OCI-LY3 (cell line): ENCODE measurements around the gene LTBP4.

Experiments used
- H2AFZ ChIP-seq: fragments of 200-600, 300-600 bp; shearing (Covaris generic); 2 replicates; pipeline ENCODE4 v1.6.0; 2014; ENCODE audit warnings: antibody characterized with exemption, low read depth, low read length
- H3K27ac ChIP-seq: fragments of 200-600, 300-600 bp; sonication (generic); 2 replicates; pipeline ENCODE4 v1.5.1; 2014; ENCODE audit warnings: mild to moderate bottlenecking, low read length, moderate library complexity, mixed read lengths
- H3K27me3 ChIP-seq: fragments of 200-600, 300-600 bp; sonication (generic); 2 replicates; pipeline ENCODE4 v1.6.1; 2014; ENCODE audit warnings: low read depth, low read length, mixed read lengths
- H3K36me3 ChIP-seq: fragments of 200-600, 300-600 bp; sonication (generic); replicated peaks from 2 replicates; pipeline ENCODE3; 2014; ENCODE audit warnings: low read depth, low read length, mixed read lengths
- H3K4me1 ChIP-seq: fragments of 300-600, 200-600 bp; sonication (generic); 2 replicates; pipeline ENCODE4 v1.6.1; 2014; ENCODE audit warnings: low read length, mixed read lengths
- H3K4me2 ChIP-seq: fragments of 200-600, 300-600 bp; sonication (generic); 2 replicates; pipeline ENCODE4 v1.6.1; 2014; ENCODE audit warnings: low read length, mixed read lengths
- H3K4me3 ChIP-seq: fragments of 300-600, 200-600 bp; sonication (generic); 2 replicates; pipeline ENCODE4 v1.5.1; 2014; ENCODE audit warnings: antibody characterized with exemption, mild to moderate bottlenecking, low read length, moderate library complexity
- H3K79me2 ChIP-seq: fragments of 300-600, 200-600 bp; shearing (Covaris generic); 2 replicates; pipeline ENCODE4 v1.6.1; 2014; ENCODE audit warnings: mild to moderate bottlenecking, low read length, mixed read lengths
- H3K9ac ChIP-seq: fragments of 300-600, 200-600 bp; shearing (Covaris generic); 2 replicates; pipeline ENCODE4 v1.6.0; 2014; ENCODE audit warnings: mild to moderate bottlenecking, low read length, moderate library complexity
- H3K9me3 ChIP-seq: fragments of 200-600, 300-600 bp; shearing (Covaris generic); 2 replicates; pipeline ENCODE4 v1.6.1; 2014; ENCODE audit warnings: low read length, mixed read lengths; ENCODE audit not compliant: insufficient read depth
- H4K20me1 ChIP-seq: fragments of 200-600, 300-600 bp; sonication (generic); 2 replicates; pipeline ENCODE4 v1.6.1; 2016; ENCODE audit warnings: low read length, mixed read lengths; ENCODE audit not compliant: insufficient read depth
- CTCF ChIP-seq: fragments of 200-600, 300-600 bp; sonication (generic); IDR thresholded peaks from 2 replicates; pipeline ENCODE4 v1.5.1; 2014; ENCODE audit warnings: antibody characterized with exemption, low read length, low read depth
- EZH2phosphoT487 ChIP-seq: fragments of 200-600 bp; shearing (Covaris generic); IDR thresholded peaks from 2 replicates; pipeline ENCODE4 v1.6.1; 2018; ENCODE audit warnings: antibody characterized with exemption, mixed run types, low read depth

Gene LTBP4

GRCh38 chr19:40585982-40586422 lies 15.2 kb upstream of the LTBP4 start:
- H3K27me3 ChIP-seq, result no peaks in the 10 kb centered on the region
- no peaks in the 10 kb centered on the region for H3K79me2 ChIP-seq
- H3K36me3 ChIP-seq, result peaks cover 26% of the 10 kb centered on the region
- H4K20me1 ChIP-seq, result 0 out of 2 replicates have a peak, but pooled peaks cover 4% of the 10 kb centered on the region
- TF ChIP-seq EZH2phosphoT487 (no peak), CTCF (no peak)
- H3K27ac ChIP-seq, result no peak overlapping the region
- H3K4me3 ChIP-seq, result no peak overlapping the region
- no peak overlapping the region for H3K4me2 ChIP-seq
- H3K4me1 ChIP-seq, result no peaks in the 10 kb centered on the region
- H3K9ac ChIP-seq, result no peak overlapping the region
- H2AFZ ChIP-seq, result no peak overlapping the region
- H3K9me3 ChIP-seq, result no peaks in the 10 kb centered on the region

GRCh38 chr19:40586611-40587010 lies 14.6 kb upstream of the LTBP4 start:
- Histone ChIP-seq H3K36me3 (peaks cover 29% of the 10 kb centered on the region), H3K4me1 (no peaks in the 10 kb centered on the region), H4K20me1 (0 out of 2 replicates have a peak, but pooled peaks cover 4% of the 10 kb centered on the region), H3K4me2 (no peak overlapping the region), H3K9me3 (no peaks in the 10 kb centered on the region), H3K9ac (no peak overlapping the region), H3K4me3 (no peak overlapping the region), H3K27me3 (no peaks in the 10 kb centered on the region), H3K27ac (no peak overlapping the region), H3K79me2 (no peaks in the 10 kb centered on the region), H2AFZ (no peak overlapping the region)
- no peak for TF ChIP-seq CTCF

GRCh38 chr19:40588110-40588854 lies 12.9 kb upstream of the LTBP4 start:
- Histone ChIP-seq H3K4me3 (no peak overlapping the region), H3K9ac (no peak overlapping the region), H3K79me2 (no peaks in the 10 kb centered on the region), H4K20me1 (0 out of 2 replicates have a peak, but pooled peaks cover 4% of the 10 kb centered on the region), H3K36me3 (peaks cover 23% of the 10 kb centered on the region), H3K27me3 (no peaks in the 10 kb centered on the region), H3K4me2 (no peak overlapping the region), H2AFZ (no peak overlapping the region), H3K27ac (no peak overlapping the region), H3K9me3 (no peaks in the 10 kb centered on the region), H3K4me1 (no peaks in the 10 kb centered on the region)
- TF ChIP-seq EZH2phosphoT487, result no peak
- no peak for TF ChIP-seq CTCF

GRCh38 chr19:40588926-40589569 lies 12.1 kb upstream of the LTBP4 start:
- H3K4me3 ChIP-seq, result no peak overlapping the region
- no peaks in the 10 kb centered on the region for H3K9me3 ChIP-seq
- H3K36me3 ChIP-seq, result peaks cover 22% of the 10 kb centered on the region
- H4K20me1 ChIP-seq, result 0 out of 2 replicates have a peak, but pooled peaks cover 4% of the 10 kb centered on the region
- no peak overlapping the region for H3K9ac ChIP-seq
- TF ChIP-seq EZH2phosphoT487 (no peak), CTCF (no peak)
- no peaks in the 10 kb centered on the region for H3K79me2 ChIP-seq
- no peaks in the 10 kb centered on the region for H3K4me1 ChIP-seq
- H2AFZ ChIP-seq, result no peak overlapping the region
- no peak overlapping the region for H3K4me2 ChIP-seq
- no peak overlapping the region for H3K27ac ChIP-seq
- no peaks in the 10 kb centered on the region for H3K27me3 ChIP-seq
